Measurements from ENCODE around the gene HACE1.

Gene HACE1

DNA sequence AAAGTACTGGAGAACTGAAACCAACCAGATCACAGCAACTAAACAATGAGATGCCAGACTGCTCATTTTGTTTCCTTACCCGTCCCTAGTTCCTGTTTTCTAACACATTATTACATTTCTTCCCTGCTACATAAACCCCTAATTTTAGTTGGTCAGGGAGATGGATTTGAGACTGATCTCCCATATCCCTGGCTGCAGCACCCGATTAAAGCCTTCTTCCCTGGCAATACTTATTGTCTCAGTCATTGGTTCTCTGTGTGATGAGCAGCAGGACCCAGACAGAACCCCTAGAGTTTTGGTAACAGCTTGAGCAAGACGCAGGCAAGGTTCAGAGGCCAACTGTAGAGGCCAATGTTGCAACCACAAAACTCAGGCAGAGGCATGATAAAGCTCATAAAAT is 28.3 kb upstream of the HACE1 start:
- no peak for DNase-seq (ENCODE audit: extremely low read depth, insufficient read length)
- no peaks in the 10 kb centered on the region for H3K27me3 ChIP-seq (replicated peaks; ENCODE audit: control insufficient read depth, insufficient read depth, low read length)
- no peaks in the 10 kb centered on the region for H3K36me3 ChIP-seq (ENCODE audit: control insufficient read depth, insufficient read depth, low read length)
- no peak overlapping the region for H3K4me3 ChIP-seq (replicated peaks; ENCODE audit: low read depth, low read length)
- TF ChIP-seq, protein P1, sequence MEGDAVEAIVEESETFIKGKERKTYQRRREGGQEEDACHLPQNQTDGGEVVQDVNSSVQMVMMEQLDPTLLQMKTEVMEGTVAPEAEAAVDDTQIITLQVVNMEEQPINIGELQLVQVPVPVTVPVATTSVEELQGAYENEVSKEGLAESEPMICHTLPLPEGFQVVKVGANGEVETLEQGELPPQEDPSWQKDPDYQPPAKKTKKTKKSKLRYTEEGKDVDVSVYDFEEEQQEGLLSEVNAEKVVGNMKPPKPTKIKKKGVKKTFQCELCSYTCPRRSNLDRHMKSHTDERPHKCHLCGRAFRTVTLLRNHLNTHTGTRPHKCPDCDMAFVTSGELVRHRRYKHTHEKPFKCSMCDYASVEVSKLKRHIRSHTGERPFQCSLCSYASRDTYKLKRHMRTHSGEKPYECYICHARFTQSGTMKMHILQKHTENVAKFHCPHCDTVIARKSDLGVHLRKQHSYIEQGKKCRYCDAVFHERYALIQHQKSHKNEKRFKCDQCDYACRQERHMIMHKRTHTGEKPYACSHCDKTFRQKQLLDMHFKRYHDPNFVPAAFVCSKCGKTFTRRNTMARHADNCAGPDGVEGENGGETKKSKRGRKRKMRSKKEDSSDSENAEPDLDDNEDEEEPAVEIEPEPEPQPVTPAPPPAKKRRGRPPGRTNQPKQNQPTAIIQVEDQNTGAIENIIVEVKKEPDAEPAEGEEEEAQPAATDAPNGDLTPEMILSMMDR (IDR thresholded peaks at IDR 0.05; ENCODE audit: insufficient read depth, low read length, poor library complexity, severe bottlenecking): no peak

DNA sequence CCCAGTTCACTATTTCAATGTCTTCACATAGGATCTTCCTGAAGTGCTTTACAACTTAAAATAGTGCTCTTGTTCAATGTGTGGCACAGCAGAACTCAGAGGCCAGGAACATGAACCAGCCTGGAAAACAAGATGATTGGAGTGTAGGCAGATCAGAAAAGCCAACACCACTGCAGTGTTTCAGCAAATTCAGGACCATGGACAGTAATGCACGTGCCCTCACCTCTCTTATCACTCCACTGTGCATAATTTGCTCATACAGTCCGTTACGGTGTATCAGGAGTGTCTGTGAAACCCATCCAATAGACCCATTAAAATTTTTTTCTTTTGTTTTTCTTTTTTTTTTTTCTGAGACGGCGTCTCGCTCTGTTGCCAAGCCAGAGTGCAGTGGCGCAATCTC is 27.6 kb upstream of the HACE1 start:
- DNase-seq (ENCODE audit: extremely low read depth, insufficient read length): no peak
- Histone ChIP-seq H3K27me3 (replicated peaks; ENCODE audit: control insufficient read depth, insufficient read depth, low read length) (no peaks in the 10 kb centered on the region), H3K4me3 (replicated peaks; ENCODE audit: low read depth, low read length) (no peak overlapping the region), H3K36me3 (ENCODE audit: control insufficient read depth, insufficient read depth, low read length) (no peaks in the 10 kb centered on the region)
- TF ChIP-seq, protein P1 (IDR thresholded peaks at IDR 0.05; ENCODE audit: insufficient read depth, low read length, poor library complexity, severe bottlenecking): no peak

DNA sequence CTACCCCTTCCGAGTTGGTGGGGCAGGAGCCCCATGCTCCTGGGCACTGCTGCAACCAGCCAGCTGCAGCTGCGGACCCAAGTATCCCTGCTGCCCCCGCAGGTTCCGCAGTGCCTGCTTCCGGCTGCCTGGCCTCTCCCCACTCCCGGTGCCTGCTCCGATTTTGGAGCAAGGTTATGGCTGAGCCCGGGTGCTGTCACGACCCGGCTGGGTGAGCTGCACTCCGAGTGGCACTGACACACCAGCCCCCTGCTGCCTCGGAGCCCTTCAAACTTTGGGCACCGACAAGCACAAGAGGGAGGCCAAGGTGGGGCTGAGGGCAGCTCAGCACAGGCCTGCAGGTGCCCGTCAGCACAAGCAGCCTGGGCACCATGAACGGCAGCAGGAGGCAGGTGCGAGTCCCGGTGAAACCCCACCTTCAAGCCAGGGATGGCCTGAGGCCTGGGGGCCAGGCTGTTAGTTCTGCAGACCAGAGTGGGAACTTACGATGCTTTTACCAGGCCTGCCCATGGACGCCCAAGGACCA is 25.9 kb upstream of the HACE1 start:
- Histone ChIP-seq H3K36me3 (ENCODE audit: control insufficient read depth, insufficient read depth, low read length) (no peaks in the 10 kb centered on the region), H3K27me3 (replicated peaks; ENCODE audit: control insufficient read depth, insufficient read depth, low read length) (no peaks in the 10 kb centered on the region), H3K4me3 (replicated peaks; ENCODE audit: low read depth, low read length) (no peak overlapping the region)
- DNase-seq (ENCODE audit: extremely low read depth, insufficient read length): no peak
- TF ChIP-seq, protein P1 (IDR thresholded peaks at IDR 0.05; ENCODE audit: insufficient read depth, low read length, poor library complexity, severe bottlenecking): no peak

DNA sequence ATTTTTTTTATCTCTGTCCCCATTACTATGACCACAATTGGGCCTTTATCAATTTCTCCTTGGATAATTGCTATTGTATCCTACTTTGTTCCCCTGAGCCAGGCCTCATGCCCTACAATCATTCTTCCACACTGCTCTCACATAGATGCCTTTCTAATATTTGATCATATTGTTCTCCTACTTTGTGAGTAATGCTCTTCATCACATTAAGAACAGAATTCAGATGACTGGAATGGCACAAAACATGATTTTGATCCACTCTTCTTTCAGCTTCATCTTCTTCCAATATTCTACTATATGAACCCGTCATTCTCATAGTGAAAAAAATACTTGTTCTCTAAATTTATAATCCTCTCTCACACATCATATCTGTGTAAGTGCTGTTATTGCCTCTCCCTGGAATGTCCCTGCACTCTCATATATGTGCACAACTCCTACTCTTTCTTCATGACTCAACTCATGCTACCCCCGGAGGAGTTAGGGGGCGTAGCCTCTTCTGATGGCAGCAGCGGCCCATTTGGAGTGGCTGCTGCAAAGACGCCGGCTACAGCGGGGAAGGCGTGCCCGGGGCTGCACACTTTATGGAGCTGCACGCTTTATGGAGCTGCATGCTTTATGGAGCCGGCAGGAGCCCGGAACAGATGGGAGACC is 25.3 kb upstream of the HACE1 start:
- TF ChIP-seq, protein P1 (IDR thresholded peaks at IDR 0.05; ENCODE audit: insufficient read depth, low read length, poor library complexity, severe bottlenecking): no peak
- no peaks in the 10 kb centered on the region for H3K36me3 ChIP-seq (ENCODE audit: control insufficient read depth, insufficient read depth, low read length)
- no peak for DNase-seq (ENCODE audit: extremely low read depth, insufficient read length)
- H3K4me3 ChIP-seq (replicated peaks; ENCODE audit: low read depth, low read length): no peak overlapping the region
- no peaks in the 10 kb centered on the region for H3K27me3 ChIP-seq (replicated peaks; ENCODE audit: control insufficient read depth, insufficient read depth, low read length)

DNA sequence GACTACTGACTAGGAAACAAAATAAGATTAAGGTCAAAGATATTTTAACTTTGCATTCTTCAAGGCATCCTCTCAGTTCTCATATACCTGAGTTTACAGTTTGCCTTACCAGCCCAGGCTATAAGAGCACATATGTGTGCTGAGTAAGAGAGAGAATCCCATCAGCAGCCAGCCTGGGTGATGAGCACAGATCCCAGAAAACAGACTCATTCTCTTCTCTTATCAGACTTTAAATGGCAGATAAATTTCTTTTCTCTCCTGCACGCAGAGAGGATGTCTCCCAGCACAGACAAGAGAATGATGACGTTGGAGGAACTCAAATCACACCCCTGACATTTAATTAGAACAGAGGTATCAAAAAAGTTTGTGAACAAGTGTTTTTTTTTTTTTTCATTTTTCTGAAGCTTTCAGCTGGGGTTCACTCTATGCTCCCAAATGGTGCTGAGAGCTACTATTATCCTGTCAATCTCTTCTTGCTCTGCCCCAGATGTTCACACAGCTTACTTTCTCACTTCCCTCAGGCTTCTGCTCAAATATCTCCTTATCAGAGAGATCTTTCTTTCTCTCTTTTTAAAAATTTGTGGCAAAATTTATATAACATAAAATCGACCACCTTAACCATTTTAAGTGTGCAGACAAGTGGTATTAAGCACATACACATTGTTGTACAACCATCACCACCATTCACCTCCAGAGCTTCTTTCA is 22.4 kb upstream of the HACE1 start:
- TF ChIP-seq, protein P1 (IDR thresholded peaks at IDR 0.05; ENCODE audit: insufficient read depth, low read length, poor library complexity, severe bottlenecking): no peak
- Histone ChIP-seq H3K27me3 (replicated peaks; ENCODE audit: control insufficient read depth, insufficient read depth, low read length) (no peaks in the 10 kb centered on the region; the same call in 1 of the 2 replicates), H3K36me3 (ENCODE audit: control insufficient read depth, insufficient read depth, low read length) (no peaks in the 10 kb centered on the region), H3K4me3 (replicated peaks; ENCODE audit: low read depth, low read length) (no peak overlapping the region)
- no peak for DNase-seq (ENCODE audit: extremely low read depth, insufficient read length)
